A375 (cell line): ENCODE data around the gene CARHSP1. TPM values are rescaled to one million over a fixed set of nuclear protein-coding genes. Genes with fewer than 3 reads are reported as not detected.

Source experiments
- total RNA-seq: library from RNA; depleted of rRNA; stranded (reverse); fragments of >200 nt; shearing (Covaris generic); gene quantifications from 2 replicates; pipeline ENCODE4 v1.2.3, GENCODE V29; 2014; rRNA removed

CARHSP1 gene
- total RNA-seq = 159 and 207 TPM in 2 replicates

GRCh38 chr16:8868416-8869211 lies at the start of gene CARHSP1:
Gene CARHSP1, minus strand, starts transcription at chr16:8869006. Its CDS starts 9,678 bp downstream, at chr16:8859328.

GRCh38 chr16:8882041-8882617 lies 13.3 kb upstream of the CARHSP1 start, which contains the start of gene LITAFD:
Gene LITAFD, plus strand, starts transcription at chr16:8882351. Its CDS starts 2,005 bp downstream, at chr16:8884356.

Other genes starting within 250 kb of the CARHSP1 start
- gene METTL22, start 247.3 kb downstream of the CARHSP1 start, total RNA-seq = 15.6 and 20.9 TPM in 2 replicates
- gene ABAT, start 194.4 kb downstream of the CARHSP1 start, total RNA-seq = 1.2 and 1.5 TPM in 2 replicates
- gene TMEM186, start 71.4 kb downstream of the CARHSP1 start, total RNA-seq = 6.1 and 10.9 TPM in 2 replicates
- gene PMM2, start 71.2 kb downstream of the CARHSP1 start, total RNA-seq = 54.5 and 69.5 TPM in 2 replicates
- gene LITAFD, start 13.3 kb upstream of the CARHSP1 start, total RNA-seq = not detected in 2 replicates
- 56.0 and 59.3 TPM in 2 replicates for gene USP7, start 94.9 kb upstream of the CARHSP1 start, total RNA-seq
- gene HAPSTR1, start 222.6 kb upstream of the CARHSP1 start, total RNA-seq = 45.8 and 55.6 TPM in 2 replicates